Heart right ventricle (tissue), 16 donors: ENCODE measurements around the gene ARHGAP1. TPM values are rescaled to one million over a fixed set of nuclear protein-coding genes. Genes with fewer than 3 reads are reported as not detected.

Experiments used
- ATAC-seq, 8 donors: fragments of 200-7000 bp; cut with Tn5 transposase; one replicate each; pipeline ENCODE4 v1.9.1; 2020; ENCODE audit warnings: mild to moderate bottlenecking in 8 of 8, moderate library complexity in 8 of 8, moderate number of reproducible peaks in 1 of 8
- DNase-seq, 2 donors: peaks; one replicate each; pipeline ENCODE4 v3.0.0-alpha.2; 2020
- H3K27ac ChIP-seq, 10 donors: fragments of 200-600 bp; sonication (generic) in 2 of 10; one replicate each; pipeline versions ENCODE4 v1.5.0 to v1.8.0; 2020 to 2022; ENCODE audit warnings: mild to moderate bottlenecking in 3 of 10
- H3K27me3 ChIP-seq, 7 donors: fragments of 200-600 bp; one replicate each; pipeline ENCODE4 v1.8.0; 2021 to 2022; ENCODE audit warnings: mild to moderate bottlenecking in 2 of 7
- H3K36me3 ChIP-seq, 9 donors: fragments of 200-600 bp; sonication (generic) in 1 of 9; one replicate each; pipeline versions ENCODE4 v1.5.0 to v1.8.0; 2020 to 2022; ENCODE audit warnings: mild to moderate bottlenecking in 2 of 9
- H3K4me1 ChIP-seq, 9 donors: fragments of 200-600 bp; sonication (generic) in 1 of 9; one replicate each; pipeline versions ENCODE4 v1.5.0 to v1.8.0; 2020 to 2022; ENCODE audit warnings: mild to moderate bottlenecking in 4 of 9
- H3K4me3 ChIP-seq, 10 donors: fragments of 200-600 bp; sonication (generic) in 2 of 10; one replicate each; pipeline versions ENCODE4 v1.5.0 to v1.8.0; 2020 to 2022; ENCODE audit warnings: mild to moderate bottlenecking in 7 of 10, moderate library complexity in 2 of 10
- H3K9me3 ChIP-seq, 11 donors: fragments of 200-600 bp in 10 of 11; sonication (generic) in 2 of 11; one replicate each; pipeline versions ENCODE4 v1.5.0 to v1.8.0; 2013 to 2022; ENCODE audit warnings: mild to moderate bottlenecking in 2 of 11, control low read depth in 1 of 11, moderate library complexity in 1 of 11
- WGBS, 2 donors: extraction: QIAGEN DNeasy Blood & Tissue Kit; methylation state at CpG; one replicate each; pipeline ENCODE4 v1.1.7; 2013; ENCODE audit warnings: inconsistent platforms in 1 of 2; 5-methylcytosine and 5-hydroxymethylcytosine counted together
- intact Hi-C, 10 donors: fragments of 100-400 bp; cut with DNase I; formaldehyde crosslinking; loops; one replicate each; pipeline versions ENCODE4 v1.11.1 to v1.14.2; 2022
- polyA plus RNA-seq, 2 donors: library from polyadenylated mRNA; stranded (reverse); fragments of 200-250 nt; gene quantifications; one replicate each; pipeline ENCODE4 v1.2.3, GENCODE V29; 2013
- total RNA-seq, 10 donors: library from RNA; stranded (reverse); fragmentation: NEBNext Ultra II Directional in 3 of 10; extraction: Animal tissue kit (Norgen Biotek cat#: 25700) in 3 of 10; gene quantifications; one replicate each; pipeline versions ENCODE4 v1.2.1 to v1.2.4, GENCODE V29; 2021 to 2023
- TF ChIP-seq, protein P1 (sequence below), 9 donors: fragments of 200-600 bp; sonication (generic) in 2 of 9; IDR thresholded peaks; one replicate each; pipeline versions ENCODE4 v1.5.0 to v1.8.0; 2021 to 2022; ENCODE audit warnings: antibody characterized with exemption in 9 of 9, mild to moderate bottlenecking in 5 of 9, moderate library complexity in 1 of 9
- donor health status: Arrhythmogenic right ventricular cardiomyopathy.
- donor health status: ischemic (EF 13 %, LVEDD 7.1; RV severe dilation, severe dysfunction).
- donor health status: healthy with polysubstance abuse.
- donor health status: DM: no; HTN: yes; CAD: no.
- donor health status: DM: no; HTN: no; CAD: no.
- donor health status: ischemic (EF 25% LVEDD 6.9; RV normal size, moderate dysfunction).
- donor health status: ischemic (EF 25% LVEDD 5.7; RV mildly dilated, moderate dysfunction).
- donor health status: healthy.
- donor health status: DM: yes; HTN: yes; CAD: no.
- donor health status: Ischemic cardiomyopathy.
- donor health status: ischemic (EF 35%, LVEDD 5.7; RV mildly dilated, moderate dysfunction).
- donor health status: nonischemic (EF 11% LVEDD 7.7; RV severe dilation, severe dysfunction).
- donor health status: DM: yes; HTN: yes; CAD: no.
- donor health status: PGD.
- donor health status: ischemic (EF 29% LVEDD 5.4; RV normal size, mild dysfunction).
- donor health status: nonischemic (EF 23%, LVEDD 6.1; RV moderate dilation, normal function).

Gene ARHGAP1
- total and polyA plus RNA-seq, 12 donors: 28.4 to 268 (median 124) TPM

DNA sequence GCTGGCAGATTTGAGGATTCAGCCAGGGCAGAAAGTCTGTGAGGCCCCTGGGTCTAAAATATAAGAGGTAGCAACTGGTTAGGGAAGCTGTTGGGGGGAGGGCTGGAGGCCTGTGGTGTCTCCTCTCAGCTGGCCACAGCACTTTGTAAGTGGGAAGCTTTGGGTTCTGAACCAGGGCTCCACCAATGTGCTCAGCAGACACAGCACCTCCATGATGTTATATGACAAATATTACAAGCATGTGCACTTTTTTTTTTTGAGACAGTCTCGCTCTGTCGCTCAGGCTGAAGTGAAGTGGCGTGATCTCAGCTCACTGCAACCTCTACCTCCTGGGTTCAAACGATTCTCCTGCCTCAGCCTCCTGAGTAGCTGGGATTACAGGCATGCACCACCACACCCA, 8.0 kb downstream of the ARHGAP1 start:
- Histone ChIP-seq H3K27ac (peak overlapping the region in 1 of 10 donors; percentile 9), H3K27me3 (no peaks in the 10 kb centered on the region), H3K4me1 (peaks cover 24 to 55% (median 47%) of the 10 kb centered on the region in 9 donors), H3K4me3 (no peak overlapping the region), H3K36me3 (peaks cover 0 to 99% (median 38%) of the 10 kb centered on the region in 9 donors), H3K9me3 (no peaks in the 10 kb centered on the region)
- DNase-seq (no peak), ATAC-seq (no peak)
- TF ChIP-seq, protein P1, sequence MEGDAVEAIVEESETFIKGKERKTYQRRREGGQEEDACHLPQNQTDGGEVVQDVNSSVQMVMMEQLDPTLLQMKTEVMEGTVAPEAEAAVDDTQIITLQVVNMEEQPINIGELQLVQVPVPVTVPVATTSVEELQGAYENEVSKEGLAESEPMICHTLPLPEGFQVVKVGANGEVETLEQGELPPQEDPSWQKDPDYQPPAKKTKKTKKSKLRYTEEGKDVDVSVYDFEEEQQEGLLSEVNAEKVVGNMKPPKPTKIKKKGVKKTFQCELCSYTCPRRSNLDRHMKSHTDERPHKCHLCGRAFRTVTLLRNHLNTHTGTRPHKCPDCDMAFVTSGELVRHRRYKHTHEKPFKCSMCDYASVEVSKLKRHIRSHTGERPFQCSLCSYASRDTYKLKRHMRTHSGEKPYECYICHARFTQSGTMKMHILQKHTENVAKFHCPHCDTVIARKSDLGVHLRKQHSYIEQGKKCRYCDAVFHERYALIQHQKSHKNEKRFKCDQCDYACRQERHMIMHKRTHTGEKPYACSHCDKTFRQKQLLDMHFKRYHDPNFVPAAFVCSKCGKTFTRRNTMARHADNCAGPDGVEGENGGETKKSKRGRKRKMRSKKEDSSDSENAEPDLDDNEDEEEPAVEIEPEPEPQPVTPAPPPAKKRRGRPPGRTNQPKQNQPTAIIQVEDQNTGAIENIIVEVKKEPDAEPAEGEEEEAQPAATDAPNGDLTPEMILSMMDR (IDR thresholded peaks at IDR 0.05): no peak
- 79 to 82% methylated on average over 4 of the region's 4 CpGs for WGBS, 2 donors
- intact Hi-C loops: loop anchor here in 1 of 10 donors (10.0 kb wide), 1 partner anchor 78 kb away; the partner anchor contains the start of genes ATG13 and HARBI1

DNA sequence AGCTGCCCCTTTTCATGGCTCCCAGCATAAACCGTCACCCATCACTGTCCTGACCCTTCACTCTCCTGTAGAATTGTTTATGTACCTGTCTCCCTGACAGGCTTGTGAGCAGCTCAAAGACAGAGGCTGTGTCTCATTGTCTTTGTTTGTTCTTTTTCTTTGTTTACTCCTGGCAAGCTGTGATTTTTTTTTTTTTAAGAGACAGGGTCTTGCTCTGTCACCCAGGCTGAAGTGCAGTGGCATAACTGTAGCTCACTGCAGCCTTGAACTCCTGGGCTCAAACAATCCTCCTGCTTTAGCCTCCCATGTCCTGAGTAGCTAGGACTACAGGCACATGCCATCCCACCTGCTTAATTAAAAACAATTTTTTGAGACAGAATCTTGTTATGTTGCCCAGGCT, 9.7 kb downstream of the ARHGAP1 start:
- WGBS, 2 donors: 90 to 100% methylated on average over 1 of the region's 1 CpG
- Histone ChIP-seq H3K27me3 (no peaks in the 10 kb centered on the region), H3K4me3 (no peak overlapping the region), H3K36me3 (peaks cover 0 to 100% (median 50%) of the 10 kb centered on the region in 9 donors), H3K27ac (no peak overlapping the region), H3K4me1 (peaks cover 8 to 55% (median 41%) of the 10 kb centered on the region in 9 donors), H3K9me3 (no peaks in the 10 kb centered on the region)
- ATAC-seq (no peak), DNase-seq (no peak)
- TF ChIP-seq, protein P1 (IDR thresholded peaks at IDR 0.05): no peak
- intact Hi-C loops: loop anchor here in 1 of 10 donors (10.0 kb wide), 1 partner anchor 76 kb away; the partner anchor contains the start of genes ATG13 and HARBI1

DNA sequence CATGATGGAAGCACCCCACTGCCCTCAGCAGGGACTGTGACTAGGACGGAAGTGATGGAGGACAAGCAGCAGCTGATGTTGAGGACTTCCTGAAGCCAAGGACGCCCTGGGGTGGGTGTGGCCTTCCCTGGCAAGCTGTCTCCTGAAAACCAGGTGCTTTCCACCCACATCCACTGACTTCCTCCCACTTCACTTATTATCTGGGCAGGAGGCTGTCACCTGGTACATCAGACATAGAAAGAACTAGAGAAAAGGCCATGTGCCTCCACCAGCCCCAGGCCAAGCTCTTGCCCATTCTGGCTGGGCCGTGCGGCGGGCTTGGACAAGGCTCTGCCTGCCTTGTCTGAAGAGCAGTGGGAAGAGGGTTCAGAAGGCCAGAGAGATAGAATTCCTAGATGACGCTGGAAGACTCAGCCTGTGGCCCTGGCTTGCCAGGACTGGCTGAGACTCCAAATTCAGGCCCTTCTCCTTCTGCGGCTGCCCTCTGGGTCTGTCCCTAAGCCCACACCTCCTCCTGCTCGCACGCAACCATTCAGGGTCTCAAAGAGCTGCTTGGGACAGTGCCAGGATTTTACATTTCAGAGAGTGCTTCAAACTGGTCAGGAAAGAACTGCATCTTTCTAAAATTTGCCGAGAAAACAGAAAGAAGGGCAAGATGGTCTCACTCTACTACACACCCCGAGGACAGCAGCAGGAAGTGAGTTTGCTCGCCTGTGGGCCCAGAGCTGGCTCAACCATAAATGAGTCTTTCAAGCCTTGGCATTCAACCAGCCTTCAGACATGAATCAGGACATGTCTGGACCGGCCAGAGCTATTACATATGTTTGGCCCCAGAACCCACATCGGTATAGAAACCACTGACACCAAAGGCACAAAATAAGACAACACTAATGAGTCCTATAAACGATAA, 13.3 kb downstream of the ARHGAP1 start:
- 59 to 60% methylated on average over 15 of the region's 15 CpGs for WGBS, 2 donors
- Histone ChIP-seq H3K9me3 (no peaks in the 10 kb centered on the region), H3K4me1 (peaks cover 8 to 54% (median 37%) of the 10 kb centered on the region in 9 donors), H3K36me3 (peaks cover 0 to 99% (median 27%) of the 10 kb centered on the region in 9 donors), H3K27ac (peak overlapping the region; percentile 9 to 86 (median 74)), H3K4me3 (no peak overlapping the region), H3K27me3 (no peaks in the 10 kb centered on the region)
- ATAC-seq (peak in 7 of 8 donors; percentile 8 to 68 (median 28)), DNase-seq (no peak)
- intact Hi-C loops: no loop called here
- TF ChIP-seq, protein P1 (IDR thresholded peaks at IDR 0.05): no peak

DNA sequence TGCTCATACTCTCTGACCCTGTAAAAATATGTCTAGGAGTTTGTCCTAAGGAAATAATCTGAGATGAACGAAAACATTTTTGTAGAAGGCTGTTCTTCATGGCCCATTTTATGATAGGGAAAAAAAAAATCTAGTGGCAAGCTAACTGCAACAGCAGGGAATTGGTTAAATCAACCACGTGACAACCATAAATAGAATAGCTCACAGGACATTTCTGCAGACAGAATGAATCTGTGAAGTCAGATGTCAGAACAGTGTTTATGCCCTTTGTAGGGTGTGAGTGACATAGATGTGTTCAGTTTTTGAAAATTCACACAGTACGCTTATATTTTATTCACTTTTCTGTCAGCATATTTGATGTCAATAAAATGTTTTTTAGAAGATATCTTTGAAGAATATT, 16.1 kb downstream of the ARHGAP1 start:
- TF ChIP-seq, protein P1 (IDR thresholded peaks at IDR 0.05): no peak
- DNase-seq (no peak), ATAC-seq (peak; percentile 36 to 84 (median 74))
- WGBS, 2 donors: 35 to 50% methylated on average over 3 of the region's 3 CpGs
- intact Hi-C loops: no loop called here
- no peak overlapping the region for H3K4me3 ChIP-seq
- peak overlapping the region; percentile 18 to 86 (median 78) for H3K27ac ChIP-seq
- no peaks in the 10 kb centered on the region for H3K9me3 ChIP-seq
- no peaks in the 10 kb centered on the region for H3K27me3 ChIP-seq
- H3K4me1 ChIP-seq: peaks cover 8 to 54% (median 37%) of the 10 kb centered on the region in 9 donors
- peaks cover 0 to 99% (median 46%) of the 10 kb centered on the region in 9 donors for H3K36me3 ChIP-seq
